IMR-90 (cell line): Measurements from ENCODE around the gene ZSWIM3. TPM values are rescaled to one million over a fixed set of nuclear protein-coding genes. Genes with fewer than 3 reads are reported as not detected.

ENCODE experiments used
- BHLHE40 ChIP-seq: fragments of 150-350 bp; IDR thresholded peaks from 2 replicates; pipeline ENCODE4 v1.6.1; 2016; ENCODE audit warnings: mild to moderate bottlenecking, low read depth, low read length
- USF2 ChIP-seq: fragments of 150-350 bp; IDR thresholded peaks from 2 replicates; pipeline ENCODE4 v1.6.1; 2017; ENCODE audit warnings: mild to moderate bottlenecking, antibody characterized with exemption, low read length, low read depth
- polyA plus RNA-seq, 3 experiments: library from polyadenylated mRNA; depleted of rRNA; stranded (reverse); fragments of >200 nt; gene quantifications; 2 replicates each; pipeline ENCODE4 v1.2.3, GENCODE V29; 2012; ENCODE audit warnings: low replicate concordance in 1 of 3
- total RNA-seq: library from RNA; depleted of rRNA; stranded (reverse); fragments of >200 nt; gene quantifications from 2 replicates; pipeline ENCODE4 v1.2.3, GENCODE V29; 2012

ZSWIM3 gene
- total and polyA plus RNA-seq, 2 of the 4 experiments (the other 2 are of a cell fraction) = 3.3 to 8.6 TPM

GRCh38 chr20:45823949-45824835 lies 33.2 kb upstream of the ZSWIM3 start (continued):
- TF ChIP-seq USF2 = no peak
- no peak for TF ChIP-seq BHLHE40
